ENCODE results near the gene PIK3R6. TPM values are rescaled to one million over a fixed set of nuclear protein-coding genes. Genes with fewer than 3 reads are reported as not detected.

Gene PIK3R6
- total and polyA plus RNA-seq, 2 experiments from 2014 or later: 0.43 to 0.63 TPM

DNA sequence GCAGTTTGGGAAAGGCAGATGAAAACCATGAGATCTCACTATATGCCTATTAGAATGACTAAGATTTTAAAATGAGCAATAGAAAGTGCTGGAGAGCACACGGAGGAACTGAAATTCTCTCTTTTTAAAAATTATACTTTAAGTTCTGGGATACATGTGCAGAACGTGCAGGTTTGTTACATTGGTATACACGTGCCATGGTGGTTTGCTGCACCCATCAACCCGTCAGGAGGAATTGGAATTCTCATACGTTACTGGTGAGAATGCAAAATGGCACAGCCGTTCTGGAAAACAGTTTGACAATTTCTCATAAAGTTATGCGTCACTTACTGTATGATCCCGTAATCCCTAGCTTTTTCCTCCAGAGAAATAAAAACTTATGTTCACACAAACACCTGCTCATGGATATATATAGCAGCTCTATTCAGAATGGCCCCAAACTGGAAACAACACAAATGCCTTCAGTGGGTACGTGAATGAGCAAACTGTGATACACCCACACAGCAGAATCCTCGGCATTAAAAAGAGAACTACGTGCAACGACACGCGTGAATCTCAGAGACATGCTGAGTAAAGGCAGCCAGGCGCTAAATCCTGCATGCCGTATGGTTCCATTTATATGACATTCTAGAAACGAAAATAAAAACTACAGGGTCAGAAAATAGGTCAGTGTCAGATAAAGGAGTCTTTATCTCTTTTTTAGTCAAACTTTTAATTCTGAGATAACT is 11.8 kb downstream of the PIK3R6 start:
- peaks cover 30% of the 10 kb centered on the region for H3F3A ChIP-seq (ENCODE audit: insufficient read depth)
- DNase-seq: peak; percentile 36
- no peaks in the 10 kb centered on the region for H4K20me1 ChIP-seq (ENCODE audit: insufficient read depth)
- in situ Hi-C loops (cut with MboI): no loop called here
- no peaks in the 10 kb centered on the region for H3K27me3 ChIP-seq (replicated peaks; ENCODE audit: insufficient read depth)
- H3K9ac ChIP-seq: no peak overlapping the region
- H2AFZ ChIP-seq: peak overlapping the region; percentile 40; the same call in 1 of the 2 replicates
- H3K4me2 ChIP-seq (ENCODE audit: unreplicated experiment): peak overlapping the region; percentile 21
- H3K27ac ChIP-seq: no peak overlapping the region
- H3K9me2 ChIP-seq (ENCODE audit: insufficient read depth): no peaks in the 10 kb centered on the region
- H3K4me1 ChIP-seq (ENCODE audit: insufficient read depth): peaks cover 42% of the 10 kb centered on the region
- WGBS, 2 experiments (ENCODE audit: low coverage in 1 of 2, low lambda C conversion rate in 2 of 2, missing lambda C conversion rate in 2 of 2): 25 to 27% methylated on average over 17 of the region's 17 CpGs
- no peaks in the 10 kb centered on the region for H3K9me3 ChIP-seq (ENCODE audit: low read depth)
- H3K4me3 ChIP-seq: no peak overlapping the region
- TF ChIP-seq EZH2phosphoT487 (IDR thresholded peaks at IDR 0.05; ENCODE audit: insufficient read depth, low read depth): no peak
- TF ChIP-seq EZH2 (IDR thresholded peaks at IDR 0.05; ENCODE audit: insufficient read depth, poor library complexity, severe bottlenecking): no peak
- H3K36me3 ChIP-seq (ENCODE audit: low read depth): no peaks in the 10 kb centered on the region
- H3K79me2 ChIP-seq (ENCODE audit: insufficient read depth): no peaks in the 10 kb centered on the region

- Histone ChIP-seq H3K4me1 (ENCODE audit: insufficient read depth) (peaks cover 9% of the 10 kb centered on the region; the same call in 1 of the 2 replicates), H4K20me1 (ENCODE audit: insufficient read depth) (no peaks in the 10 kb centered on the region), H3K4me2 (ENCODE audit: unreplicated experiment) (no peak overlapping the region), H3K79me2 (ENCODE audit: insufficient read depth) (no peaks in the 10 kb centered on the region), H2AFZ (no peak overlapping the region), H3K27me3 (replicated peaks; ENCODE audit: insufficient read depth) (no peaks in the 10 kb centered on the region), H3K27ac (no peak overlapping the region), H3K4me3 (no peak overlapping the region), H3K9ac (no peak overlapping the region), H3K9me2 (ENCODE audit: insufficient read depth) (no peaks in the 10 kb centered on the region), H3K36me3 (ENCODE audit: low read depth) (no peaks in the 10 kb centered on the region), H3K9me3 (ENCODE audit: low read depth) (no peaks in the 10 kb centered on the region), H3F3A (ENCODE audit: insufficient read depth) (no peaks in the 10 kb centered on the region)
- no peak for DNase-seq
- WGBS, 2 experiments (ENCODE audit: low coverage in 1 of 2, low lambda C conversion rate in 2 of 2, missing lambda C conversion rate in 2 of 2): 85 to 87% methylated on average over 5 of the region's 5 CpGs
- in situ Hi-C loops (cut with MboI): no loop called here
- TF ChIP-seq EZH2phosphoT487 (IDR thresholded peaks at IDR 0.05; ENCODE audit: insufficient read depth, low read depth): no peak
Measured at GRCh38 chr17:8851600-8851999, 15.9 kb downstream of the PIK3R6 start.

- H3K79me2 ChIP-seq (ENCODE audit: insufficient read depth): no peaks in the 10 kb centered on the region
- in situ Hi-C loops (cut with MboI): no loop called here
- H3K9ac ChIP-seq: no peak overlapping the region
- H3K27ac ChIP-seq: no peak overlapping the region
- no peaks in the 10 kb centered on the region for H3K4me1 ChIP-seq (ENCODE audit: insufficient read depth)
- no peaks in the 10 kb centered on the region for H3K9me3 ChIP-seq (ENCODE audit: low read depth)
- no peaks in the 10 kb centered on the region for H3K27me3 ChIP-seq (replicated peaks; ENCODE audit: insufficient read depth)
- H3K4me3 ChIP-seq: no peak overlapping the region
- no peaks in the 10 kb centered on the region for H3F3A ChIP-seq (ENCODE audit: insufficient read depth)
- no peaks in the 10 kb centered on the region for H4K20me1 ChIP-seq (ENCODE audit: insufficient read depth)
- no peaks in the 10 kb centered on the region for H3K36me3 ChIP-seq (ENCODE audit: low read depth)
- no peaks in the 10 kb centered on the region for H3K9me2 ChIP-seq (ENCODE audit: insufficient read depth)
- DNase-seq: no peak
- no peak overlapping the region for H3K4me2 ChIP-seq (ENCODE audit: unreplicated experiment)
- H2AFZ ChIP-seq: no peak overlapping the region
- TF ChIP-seq EZH2phosphoT487 (IDR thresholded peaks at IDR 0.05; ENCODE audit: insufficient read depth, low read depth): no peak
- 43 to 45% methylated on average over 4 of the region's 4 CpGs for WGBS, 2 experiments (ENCODE audit: low coverage in 1 of 2, low lambda C conversion rate in 2 of 2, missing lambda C conversion rate in 2 of 2)
Measured at GRCh38 chr17:8849311-8850041, 18.0 kb downstream of the PIK3R6 start.

- in situ Hi-C loops (cut with MboI): no loop called here
Measured at GRCh38 chr17:8847891-8848290, 19.6 kb downstream of the PIK3R6 start.

More at GRCh38 chr17:8847891-8848290, 19.6 kb downstream of the PIK3R6 start:
- Histone ChIP-seq H3K9me2 (ENCODE audit: insufficient read depth) (no peaks in the 10 kb centered on the region), H3K9me3 (ENCODE audit: low read depth) (no peaks in the 10 kb centered on the region), H3K4me1 (ENCODE audit: insufficient read depth) (peaks cover 7% of the 10 kb centered on the region; the same call in 1 of the 2 replicates), H3K9ac (no peak overlapping the region), H3K4me3 (no peak overlapping the region), H2AFZ (no peak overlapping the region), H3K79me2 (ENCODE audit: insufficient read depth) (no peaks in the 10 kb centered on the region), H3K36me3 (ENCODE audit: low read depth) (no peaks in the 10 kb centered on the region), H3K27ac (no peak overlapping the region), H4K20me1 (ENCODE audit: insufficient read depth) (no peaks in the 10 kb centered on the region), H3F3A (ENCODE audit: insufficient read depth) (no peaks in the 10 kb centered on the region), H3K4me2 (ENCODE audit: unreplicated experiment) (no peak overlapping the region), H3K27me3 (replicated peaks; ENCODE audit: insufficient read depth) (no peaks in the 10 kb centered on the region)
- TF ChIP-seq EZH2 (IDR thresholded peaks at IDR 0.05; ENCODE audit: insufficient read depth, poor library complexity, severe bottlenecking) (no peak), EZH2phosphoT487 (IDR thresholded peaks at IDR 0.05; ENCODE audit: insufficient read depth, low read depth) (no peak)
- 67 to 78% methylated on average over 2 of the region's 2 CpGs for WGBS, 2 experiments (ENCODE audit: low coverage in 1 of 2, low lambda C conversion rate in 2 of 2, missing lambda C conversion rate in 2 of 2)
- DNase-seq: no peak
